NCI-H2081 (cell line): ENCODE results near the gene RTCA.
"Not testable (repeated sequence)": the region's sequence is repeated elsewhere in the genome, so short reads cannot be mapped to it uniquely, and the experiment has no call there.

Experiments
- DNase-seq, 2 experiments: peaks; one replicate each; lab custom pipeline; 2025; lab: John Stamatoyannopoulos, UW

The RTCA gene

GRCh38 chr1:100265931-100266740, at the start of gene RTCA:
TSS of gene RTCA (plus strand) at chr1:100266216. CDS start at chr1:100266376, 160 bp downstream.
- DNase-seq = peak; percentile 87 to 88

GRCh38 chr1:100217834-100218233, 48.2 kb upstream of the RTCA start:
- no peak for DNase-seq

- no peak for DNase-seq
Observed at GRCh38 chr1:100219457-100219856, 46.6 kb upstream of the RTCA start.

GRCh38 chr1:100219883-100220282, 46.1 kb upstream of the RTCA start:
- DNase-seq = no peak

- no peak for DNase-seq
Observed at GRCh38 chr1:100222428-100222827, 43.6 kb upstream of the RTCA start.

GRCh38 chr1:100229681-100230443, 36.2 kb upstream of the RTCA start:
- DNase-seq = no peak

- no peak for DNase-seq
Observed at GRCh38 chr1:100230765-100231164, 35.3 kb upstream of the RTCA start.

- DNase-seq = no peak
Observed at GRCh38 chr1:100231721-100232120, 34.3 kb upstream of the RTCA start.

GRCh38 chr1:100232156-100232555, 33.9 kb upstream of the RTCA start:
- no peak for DNase-seq

- not testable (repeated sequence) for DNase-seq
Observed at GRCh38 chr1:100233566-100233965, 32.5 kb upstream of the RTCA start.

GRCh38 chr1:100234432-100234831, 31.6 kb upstream of the RTCA start:
- DNase-seq = no peak

- DNase-seq = no peak
Observed at GRCh38 chr1:100237091-100237490, 28.9 kb upstream of the RTCA start.

- no peak for DNase-seq
Observed at GRCh38 chr1:100239961-100240360, 26.1 kb upstream of the RTCA start.

- DNase-seq = no peak
Observed at GRCh38 chr1:100240631-100241030, 25.4 kb upstream of the RTCA start.

- DNase-seq = no peak
Observed at GRCh38 chr1:100246738-100247137, 19.3 kb upstream of the RTCA start.

- no peak for DNase-seq
Observed at GRCh38 chr1:100249155-100249536, 16.9 kb upstream of the RTCA start.

GRCh38 chr1:100249537-100250257, 16.3 kb upstream of the RTCA start, which contains the start of gene DBT:
TSS of gene DBT (minus strand) at chr1:100249834. CDS start at chr1:100249820, 14 bp downstream.
- peak; percentile 89 to 94 for DNase-seq

- DNase-seq = no peak
Observed at GRCh38 chr1:100250264-100250663, 15.8 kb upstream of the RTCA start.

GRCh38 chr1:100250807-100251206, 15.2 kb upstream of the RTCA start:
- DNase-seq = no peak

GRCh38 chr1:100252901-100253300, 13.1 kb upstream of the RTCA start:
- DNase-seq = no peak

- no peak for DNase-seq
Observed at GRCh38 chr1:100253552-100253951, 12.5 kb upstream of the RTCA start.

- DNase-seq = not testable (repeated sequence)
Observed at GRCh38 chr1:100256273-100256672, 9.7 kb upstream of the RTCA start.
